Measurements from ENCODE around the gene ARV1. TPM values are rescaled to one million over a fixed set of nuclear protein-coding genes. Genes with fewer than 3 reads are reported as not detected.

The ARV1 gene
- 20.7 to 38.1 TPM (median 30.7 TPM) in 3 replicates for polyA plus RNA-seq
- polyA plus RNA-seq (2011; ENCODE audit: low read depth) = 9.6 TPM
- 18.7 and 37.1 TPM in 2 replicates for polyA plus RNA-seq (2011; cell fraction: cytosol; rRNA removed)
- polyA plus RNA-seq (2011; cell fraction: nucleus; rRNA removed) = 36.4 and 43.1 TPM in 2 replicates
- 14.0 and 19.9 TPM in 2 replicates for polyA plus RNA-seq (2012; ENCODE audit: low replicate concordance)
- 3.7 to 12.9 TPM (median 11.0 TPM) in 3 replicates for polyA minus RNA-seq
- polyA minus RNA-seq (2011; cell fraction: cytosol; rRNA and poly(A)+ RNA removed) = 12.1 TPM
- 5.2 and 12.8 TPM in 2 replicates for polyA minus RNA-seq (2011; cell fraction: nucleus; rRNA and poly(A)+ RNA removed)

GRCh38 chr1:230978491-230979388, at the start of gene ARV1, which contains the start of gene TTC13:
Gene ARV1 (plus strand): TSS chr1:230979094. CDS start chr1:230979106, 12 bp downstream.
Gene TTC13 (minus strand): TSS chr1:230978861. CDS start chr1:230978830, 31 bp downstream.
- peak within 1 kb of the TSS; percentile 51 for H3K27ac ChIP-seq (ENCODE audit: control insufficient read depth, insufficient read depth, low read length)
- H3K9me3 ChIP-seq (ENCODE audit: control insufficient read depth, low read depth, low read length) = no peaks in the 10 kb centered on the region
- dilution Hi-C loops (cut with MboI; ENCODE audit: extremely low pct_ligation_motif_present, low sequenced_read_pairs) = no loop called here
- TF ChIP-seq CTCF (optimal IDR thresholded peaks at IDR 0.05 in 1 of 3, IDR thresholded peaks at IDR 0.05 in 1 of 3, conservative IDR thresholded peaks at IDR 0.05 in 1 of 3; ENCODE audit: extremely low read depth in 1 of 3, insufficient read depth in 2 of 3, low read length in 3 of 3) (peak; percentile 26 to 74 (median 41)), EZH2 (IDR thresholded peaks at IDR 0.05; ENCODE audit: low read length) (no peak)
- DNase-seq (ENCODE audit: low read depth, low spot score) (peak; percentile 96), FAIRE-seq (no peak)
- H2AFZ ChIP-seq (ENCODE audit: control insufficient read depth, low read length) = peak within 1 kb of the TSS; percentile 74
- H3K4me2 ChIP-seq (ENCODE audit: control insufficient read depth, extremely low read depth, insufficient read depth, low read depth, low read length) = peak within 1 kb of the TSS; percentile 96
- no peaks in the 10 kb centered on the region for H3K9me1 ChIP-seq (ENCODE audit: control insufficient read depth, extremely low read depth, insufficient read depth, low read length)
- peaks cover 12% of the 10 kb centered on the region for H3K4me1 ChIP-seq (ENCODE audit: control insufficient read depth, extremely low read depth, insufficient read depth, low read length)
- H3K4me3 ChIP-seq (ENCODE audit: control insufficient read depth in 2 of 3, extremely low read depth in 1 of 3, insufficient read depth in 2 of 3, low read depth in 1 of 3, low read length in 3 of 3) = peak within 1 kb of the TSS; percentile 87 to 93 (median 92)
- H3K79me2 ChIP-seq (ENCODE audit: control insufficient read depth, insufficient read depth, low read length) = peaks cover 51% of the 10 kb centered on the region
- peak within 1 kb of the TSS; percentile 76 for H3K9ac ChIP-seq (ENCODE audit: control insufficient read depth, extremely low read depth, insufficient read depth, low read length)
- peaks cover 6 to 18% of the 10 kb centered on the region in 2 experiments for H3K36me3 ChIP-seq (ENCODE audit: control insufficient read depth in 2 of 2, extremely low read depth in 1 of 2, insufficient read depth in 2 of 2, low read length in 2 of 2)
- no peaks in the 10 kb centered on the region for H4K20me1 ChIP-seq (ENCODE audit: control insufficient read depth, extremely low read depth, insufficient read depth, low read length)
- H3K27me3 ChIP-seq (ENCODE audit: control insufficient read depth, extremely low read depth, insufficient read depth, low read length) = no peaks in the 10 kb centered on the region

GRCh38 chr1:230930986-230931385, 47.9 kb upstream of the ARV1 start:
- no peak for DNase-seq (ENCODE audit: low read depth, low spot score)
- FAIRE-seq = peak; percentile 9

More at GRCh38 chr1:230930986-230931385, 47.9 kb upstream of the ARV1 start:
- Histone ChIP-seq H3K27ac (ENCODE audit: control insufficient read depth, insufficient read depth, low read length) (no peak overlapping the region), H3K36me3 (ENCODE audit: control insufficient read depth in 2 of 2, extremely low read depth in 1 of 2, insufficient read depth in 2 of 2, low read length in 2 of 2) (peaks cover 0 to 1% of the 10 kb centered on the region in 2 experiments), H3K79me2 (ENCODE audit: control insufficient read depth, insufficient read depth, low read length) (no peaks in the 10 kb centered on the region), H3K4me2 (ENCODE audit: control insufficient read depth, extremely low read depth, insufficient read depth, low read depth, low read length) (no peak overlapping the region), H2AFZ (ENCODE audit: control insufficient read depth, low read length) (peak overlapping the region; percentile 50), H3K9ac (ENCODE audit: control insufficient read depth, extremely low read depth, insufficient read depth, low read length) (no peak overlapping the region), H3K9me3 (ENCODE audit: control insufficient read depth, low read depth, low read length) (no peaks in the 10 kb centered on the region), H3K4me1 (ENCODE audit: control insufficient read depth, extremely low read depth, insufficient read depth, low read length) (peaks cover 6% of the 10 kb centered on the region), H3K4me3 (ENCODE audit: control insufficient read depth in 2 of 3, extremely low read depth in 1 of 3, insufficient read depth in 2 of 3, low read depth in 1 of 3, low read length in 3 of 3) (no peak overlapping the region), H3K27me3 (ENCODE audit: control insufficient read depth, extremely low read depth, insufficient read depth, low read length) (no peaks in the 10 kb centered on the region), H4K20me1 (ENCODE audit: control insufficient read depth, extremely low read depth, insufficient read depth, low read length) (no peaks in the 10 kb centered on the region), H3K9me1 (ENCODE audit: control insufficient read depth, extremely low read depth, insufficient read depth, low read length) (no peaks in the 10 kb centered on the region)
- TF ChIP-seq CTCF (optimal IDR thresholded peaks at IDR 0.05 in 1 of 3, IDR thresholded peaks at IDR 0.05 in 1 of 3, conservative IDR thresholded peaks at IDR 0.05 in 1 of 3; ENCODE audit: extremely low read depth in 1 of 3, insufficient read depth in 2 of 3, low read length in 3 of 3) = no peak
- dilution Hi-C loops (cut with MboI; ENCODE audit: extremely low pct_ligation_motif_present, low sequenced_read_pairs) = no loop called here
